Fibroblast of lung (primary cell): ENCODE measurements around the gene PDRG1. TPM values are rescaled to one million over a fixed set of nuclear protein-coding genes. Genes with fewer than 3 reads are reported as not detected.

Experiments
- DNase-seq, 2 donors: peaks; one replicate each; pipeline versions ENCODE4 v3.0.0 to v3.0.0-alpha.2; 2010; ENCODE audit warnings: low read depth in 2 of 2
- H2AFZ ChIP-seq: 2 replicates; pipeline ENCODE4 v1.5.1; 2012; ENCODE audit warnings: low read length, control low read depth, inconsistent platforms
- H3K27ac ChIP-seq: 2 replicates; pipeline ENCODE4 v1.5.1; 2011; ENCODE audit warnings: low read length, control low read depth; ENCODE audit not compliant: insufficient read depth
- H3K27me3 ChIP-seq: 2 replicates; pipeline ENCODE4 v1.5.1; 2011; ENCODE audit warnings: mild to moderate bottlenecking, low read length; ENCODE audit not compliant: control insufficient read depth, insufficient read depth
- H3K36me3 ChIP-seq: 2 replicates; pipeline ENCODE4 v1.5.1; 2011; ENCODE audit warnings: low read length; ENCODE audit not compliant: control insufficient read depth, insufficient read depth
- H3K4me1 ChIP-seq: 2 replicates; pipeline ENCODE4 v1.5.1; 2011; ENCODE audit warnings: low read length; ENCODE audit not compliant: control insufficient read depth, insufficient read depth; ENCODE audit errors: extremely low read depth
- H3K4me2 ChIP-seq: 2 replicates; pipeline ENCODE4 v1.5.1; 2011; ENCODE audit warnings: low read length, control low read depth; ENCODE audit not compliant: insufficient read depth; ENCODE audit errors: extremely low read depth
- H3K4me3 ChIP-seq, 4 experiments: fragments of 200-600 bp in 1 of 4; sonication (generic) in 1 of 4; replicated peaks in 1 of 4; 2 replicates each; pipeline ENCODE4 v1.5.1; 2011 to 2016; ENCODE audit warnings: low read length in 4 of 4, low read depth in 3 of 4, mild to moderate bottlenecking in 3 of 4, control low read depth in 2 of 4, inconsistent platforms in 1 of 4, mixed read lengths in 1 of 4; ENCODE audit not compliant: insufficient read depth in 1 of 4; ENCODE audit errors: control extremely low read depth in 1 of 4
- H3K79me2 ChIP-seq: 2 replicates; pipeline ENCODE4 v1.5.1; 2012; ENCODE audit warnings: mild to moderate bottlenecking, low read length, inconsistent platforms; ENCODE audit not compliant: control insufficient read depth, insufficient read depth
- H3K9ac ChIP-seq: 2 replicates; pipeline ENCODE4 v1.5.1; 2011; ENCODE audit warnings: mild to moderate bottlenecking, low read length, control low read depth; ENCODE audit not compliant: insufficient read depth
- H3K9me3 ChIP-seq: 2 replicates; pipeline ENCODE4 v1.5.1; 2012; ENCODE audit warnings: low read depth, low read length; ENCODE audit not compliant: control insufficient read depth, insufficient read depth
- H4K20me1 ChIP-seq: 2 replicates; pipeline ENCODE4 v1.5.1; 2011; ENCODE audit warnings: low read length; ENCODE audit not compliant: control insufficient read depth, insufficient read depth; ENCODE audit errors: extremely low read depth
- EZH2 ChIP-seq: IDR thresholded peaks from 2 replicates; pipeline ENCODE4 v1.5.1; 2012; ENCODE audit warnings: low read length, control low read depth, mild to moderate bottlenecking; ENCODE audit errors: missing control alignments
- polyA plus RNA-seq, 2 donors: library from polyadenylated mRNA; depleted of rRNA in 1 of 2; stranded (reverse) in 1 of 2; unstranded in 1 of 2; fragments of >200 nt; gene quantifications; 2 replicates each; pipeline ENCODE4 v1.2.1, GENCODE V29; 2011 to 2012; ENCODE audit warnings: missing spikeins in 1 of 2
- total RNA-seq: library from RNA; depleted of rRNA; stranded (reverse); fragments of >200 nt; gene quantifications from 2 replicates; pipeline ENCODE4 v1.2.1, GENCODE V29; 2014
- TF ChIP-seq, protein P1 (sequence below), 2 donors: IDR thresholded peaks in 1 of 2; conservative IDR thresholded peaks in 1 of 2; 1 replicate in 1 of 2; 2 replicates in 1 of 2; pipeline ENCODE4 v1.5.1; 2011 to 2012; ENCODE audit warnings: low read length in 2 of 2, control low read depth in 1 of 2, inconsistent platforms in 1 of 2, low read depth in 1 of 2, mild to moderate bottlenecking in 1 of 2

Gene PDRG1
- total and polyA plus RNA-seq, 2 donors (not counting 1 experiment from before 2014, with no cell fraction given), result 5.4 to 14.0 TPM

DNA sequence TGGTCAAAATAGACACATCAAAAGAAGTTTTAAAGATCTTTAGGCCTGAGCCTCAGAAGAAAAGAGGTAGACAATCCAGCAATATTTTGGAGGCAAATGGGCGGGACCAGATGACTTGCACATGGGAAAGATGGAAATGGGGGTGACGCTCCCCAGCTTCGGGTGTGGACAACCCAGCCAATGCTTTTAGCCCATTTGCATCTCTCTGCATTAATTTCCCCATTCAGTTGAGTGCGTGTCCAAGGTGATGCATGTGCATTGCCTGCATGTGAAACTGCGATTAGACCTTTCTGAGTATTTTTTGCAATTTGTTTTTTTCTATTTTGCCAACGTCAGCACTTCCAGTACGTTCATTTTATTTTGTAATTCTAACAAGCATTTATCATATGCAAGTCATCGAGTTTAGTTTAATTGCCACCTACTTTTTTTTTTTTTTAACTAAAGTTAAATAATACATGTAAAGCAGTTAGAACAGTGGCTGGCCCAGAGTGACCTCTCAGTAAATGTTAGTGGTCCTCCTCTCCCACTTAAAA, 24.2 kb downstream of the PDRG1 start:
- no peaks in the 10 kb centered on the region for H3K79me2 ChIP-seq
- no peak for DNase-seq
- TF ChIP-seq, protein P1, sequence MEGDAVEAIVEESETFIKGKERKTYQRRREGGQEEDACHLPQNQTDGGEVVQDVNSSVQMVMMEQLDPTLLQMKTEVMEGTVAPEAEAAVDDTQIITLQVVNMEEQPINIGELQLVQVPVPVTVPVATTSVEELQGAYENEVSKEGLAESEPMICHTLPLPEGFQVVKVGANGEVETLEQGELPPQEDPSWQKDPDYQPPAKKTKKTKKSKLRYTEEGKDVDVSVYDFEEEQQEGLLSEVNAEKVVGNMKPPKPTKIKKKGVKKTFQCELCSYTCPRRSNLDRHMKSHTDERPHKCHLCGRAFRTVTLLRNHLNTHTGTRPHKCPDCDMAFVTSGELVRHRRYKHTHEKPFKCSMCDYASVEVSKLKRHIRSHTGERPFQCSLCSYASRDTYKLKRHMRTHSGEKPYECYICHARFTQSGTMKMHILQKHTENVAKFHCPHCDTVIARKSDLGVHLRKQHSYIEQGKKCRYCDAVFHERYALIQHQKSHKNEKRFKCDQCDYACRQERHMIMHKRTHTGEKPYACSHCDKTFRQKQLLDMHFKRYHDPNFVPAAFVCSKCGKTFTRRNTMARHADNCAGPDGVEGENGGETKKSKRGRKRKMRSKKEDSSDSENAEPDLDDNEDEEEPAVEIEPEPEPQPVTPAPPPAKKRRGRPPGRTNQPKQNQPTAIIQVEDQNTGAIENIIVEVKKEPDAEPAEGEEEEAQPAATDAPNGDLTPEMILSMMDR (conservative IDR thresholded peaks at IDR 0.05 in 1 of 2, IDR thresholded peaks at IDR 0.05 in 1 of 2; ENCODE audit: low read depth in 1 of 2, low read length in 2 of 2), result no peak
- no peak for TF ChIP-seq EZH2
- H3K9me3 ChIP-seq, result no peaks in the 10 kb centered on the region
- H3K27me3 ChIP-seq, result peaks cover 9% of the 10 kb centered on the region
- H2AFZ ChIP-seq, result no peak overlapping the region
- H3K27ac ChIP-seq, result no peak overlapping the region
- no peak overlapping the region for H3K9ac ChIP-seq
- no peak overlapping the region for H3K4me3 ChIP-seq
- H3K4me1 ChIP-seq, result no peaks in the 10 kb centered on the region
- H3K36me3 ChIP-seq, result no peaks in the 10 kb centered on the region
- H4K20me1 ChIP-seq, result peaks cover 1% of the 10 kb centered on the region
- no peak overlapping the region for H3K4me2 ChIP-seq

DNA sequence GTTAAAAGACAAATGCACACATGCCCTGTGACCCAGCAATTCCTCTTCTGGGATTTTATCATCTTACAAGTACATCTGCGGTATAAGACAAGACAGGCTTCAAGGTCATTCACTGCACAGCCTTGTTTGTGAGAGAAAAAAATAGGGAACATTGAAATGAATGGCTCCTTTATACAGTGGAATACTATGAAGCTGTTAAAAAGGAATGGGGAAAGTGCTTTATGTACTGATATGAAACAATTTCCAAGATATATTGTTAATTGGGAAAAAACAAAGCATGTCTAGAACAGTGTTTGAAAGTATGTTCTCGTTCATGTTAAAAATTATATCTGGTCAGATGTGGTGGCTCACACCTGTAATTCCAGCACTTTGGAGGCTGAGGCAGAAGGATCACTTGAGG, 25.4 kb downstream of the PDRG1 start:
- Histone ChIP-seq H3K4me2 (no peak overlapping the region), H3K36me3 (no peaks in the 10 kb centered on the region), H3K4me3 (no peak overlapping the region), H4K20me1 (peaks cover 1% of the 10 kb centered on the region), H3K79me2 (no peaks in the 10 kb centered on the region), H3K27ac (no peak overlapping the region), H3K9ac (no peak overlapping the region), H3K4me1 (no peaks in the 10 kb centered on the region), H3K9me3 (no peaks in the 10 kb centered on the region), H2AFZ (no peak overlapping the region), H3K27me3 (peaks cover 9% of the 10 kb centered on the region)
- DNase-seq, result no peak
- TF ChIP-seq, protein P1 (conservative IDR thresholded peaks at IDR 0.05 in 1 of 2, IDR thresholded peaks at IDR 0.05 in 1 of 2; ENCODE audit: low read depth in 1 of 2, low read length in 2 of 2), result no peak
- TF ChIP-seq EZH2, result no peak

DNA sequence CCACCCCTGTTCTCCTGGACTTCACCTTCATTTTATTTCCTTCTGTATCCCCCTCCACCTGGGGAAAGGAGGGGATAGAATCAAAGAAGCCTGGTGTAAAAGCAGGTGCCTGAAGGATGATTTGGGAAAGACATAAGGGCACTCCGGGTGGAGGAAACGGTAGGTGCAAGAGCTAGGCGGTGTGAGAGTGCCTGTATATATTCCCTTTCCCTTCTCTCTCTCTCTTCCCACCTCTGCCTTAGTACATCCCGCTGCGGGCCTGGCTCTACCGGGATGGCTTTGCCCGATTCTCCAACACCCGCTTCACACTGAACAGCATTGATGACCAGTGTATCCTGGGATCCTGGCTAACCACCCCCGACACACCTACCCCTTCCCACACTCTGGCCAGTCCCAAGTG, 26.2 kb downstream of the PDRG1 start:
- H3K4me3 ChIP-seq, result no peak overlapping the region
- H3K4me1 ChIP-seq, result no peaks in the 10 kb centered on the region
- no peaks in the 10 kb centered on the region for H3K79me2 ChIP-seq
- H2AFZ ChIP-seq, result no peak overlapping the region
- no peaks in the 10 kb centered on the region for H3K36me3 ChIP-seq
- H3K9ac ChIP-seq, result no peak overlapping the region
- no peak overlapping the region for H3K27ac ChIP-seq
- H3K9me3 ChIP-seq, result no peaks in the 10 kb centered on the region
- H3K4me2 ChIP-seq, result no peak overlapping the region
- peaks cover 9% of the 10 kb centered on the region for H3K27me3 ChIP-seq
- H4K20me1 ChIP-seq, result peaks cover 1% of the 10 kb centered on the region
- no peak for DNase-seq
- TF ChIP-seq EZH2, result no peak
- TF ChIP-seq, protein P1 (conservative IDR thresholded peaks at IDR 0.05 in 1 of 2, IDR thresholded peaks at IDR 0.05 in 1 of 2; ENCODE audit: low read depth in 1 of 2, low read length in 2 of 2), result no peak
